Measurements from ENCODE around the gene MAP2K1.

- TF ChIP-seq EZH2 (IDR thresholded peaks at IDR 0.05; ENCODE audit: borderline replicate concordance, low read depth, low read length, poor library complexity, severe bottlenecking) (no peak), CTCF (conservative IDR thresholded peaks at IDR 0.05; ENCODE audit: low read depth, low read length) (no peak)
Observed at GRCh38 chr15:66425837-66426236, 39.1 kb downstream of the MAP2K1 start.

Measured in A673 (cell line).